Measurements from ENCODE around the gene SLC30A3. TPM values are rescaled to one million over a fixed set of nuclear protein-coding genes. Genes with fewer than 3 reads are reported as not detected.

The SLC30A3 gene
- total and polyA plus RNA-seq, 2 of the 13 experiments (the other 11 are each of a cell fraction or from before 2014, with no cell fraction given) = 0.38 to 0.79 TPM

- TF ChIP-seq TCF12 (IDR thresholded peaks at IDR 0.05) = no peak
- no peak for TF ChIP-seq TCF12 (CRISPR knock-in tag; IDR thresholded peaks at IDR 0.05)
- TF ChIP-seq TSC22D2 (CRISPR knock-in tag; IDR thresholded peaks at IDR 0.05; ENCODE audit: borderline replicate concordance) = no peak; the same call in 1 of the 2 replicates
- no peak for TF ChIP-seq SP1 (IDR thresholded peaks at IDR 0.05)
- peak; percentile 79 for TF ChIP-seq SP1 (CRISPR knock-in tag; IDR thresholded peaks at IDR 0.05)
- TF ChIP-seq SMYD3 (CRISPR knock-in tag; IDR thresholded peaks at IDR 0.05) = no peak
- TF ChIP-seq KLF12 (CRISPR knock-in tag; IDR thresholded peaks at IDR 0.05; ENCODE audit: borderline replicate concordance) = no peak
- TF ChIP-seq DMTF1 (CRISPR knock-in tag; IDR thresholded peaks at IDR 0.05) = no peak
- TF ChIP-seq SPEN (CRISPR knock-in tag; IDR thresholded peaks at IDR 0.05; ENCODE audit: low read depth) = no peak
- no peak for TF ChIP-seq NR3C1 (CRISPR knock-in tag; IDR thresholded peaks at IDR 0.05)
- TF ChIP-seq ZNF446 (CRISPR knock-in tag; IDR thresholded peaks at IDR 0.05) = peak; percentile 94
- TF ChIP-seq ZNF572 (CRISPR knock-in tag; IDR thresholded peaks at IDR 0.05) = no peak
- no peak for TF ChIP-seq LCORL (IDR thresholded peaks at IDR 0.05)
- peak; percentile 68; the same call in 1 of the 2 replicates for TF ChIP-seq LCORL (CRISPR knock-in tag; IDR thresholded peaks at IDR 0.05)
- TF ChIP-seq ZHX1 (CRISPR knock-in tag; IDR thresholded peaks at IDR 0.05; ENCODE audit: low read depth) = peak; percentile 89
- peak; percentile 67 for TF ChIP-seq HDAC2 (CRISPR knock-in tag; IDR thresholded peaks at IDR 0.05)
- peak; percentile 88 for TF ChIP-seq RAD21 (CRISPR knock-in tag; IDR thresholded peaks at IDR 0.05)
- TF ChIP-seq SNAPC4 (CRISPR knock-in tag; IDR thresholded peaks at IDR 0.05) = no peak
- no peak; the same call in 1 of the 2 replicates for TF ChIP-seq THAP7 (CRISPR knock-in tag; IDR thresholded peaks at IDR 0.05)
These were observed 2.1 kb upstream of the SLC30A3 start (continued) for GRCh38 chr2:27264753-27265535.
